ENCODE measurements around the gene CBX4.

DNA sequence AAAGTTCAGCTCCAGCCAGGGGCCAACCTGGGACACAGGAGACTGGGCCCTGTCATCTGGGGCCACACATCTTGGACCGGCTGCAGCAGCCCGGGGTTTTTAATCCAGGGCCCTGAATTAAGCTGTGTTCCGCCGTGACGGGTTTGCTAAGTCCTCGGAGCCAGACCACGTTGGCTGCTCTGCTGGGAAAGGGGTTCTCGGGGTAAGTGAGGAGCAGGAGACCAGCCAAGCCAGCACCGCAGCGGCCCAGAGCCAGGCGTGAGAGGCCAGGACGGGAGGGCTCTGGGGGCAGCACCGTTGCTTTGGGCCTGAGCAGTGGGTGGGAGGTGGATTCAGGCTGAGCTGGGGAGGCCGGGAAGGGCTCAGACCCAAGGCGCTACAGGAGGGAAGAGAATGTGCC is 31.3 kb upstream of the CBX4 start:
- TF ChIP-seq CTCF (IDR thresholded peaks at IDR 0.05) (no peak), POLR2AphosphoS5 (IDR thresholded peaks at IDR 0.05) (no peak), POLR2A (IDR thresholded peaks at IDR 0.05) (no peak)

Data from upper lobe of left lung (tissue), 4 donors.